ENCODE data around the gene KIF1C. TPM values are rescaled to one million over a fixed set of nuclear protein-coding genes. Genes with fewer than 3 reads are reported as not detected.
A peak's percentile ranks its signal among the peaks of the same experiment; 100 is the strongest.
"Not testable (repeated sequence)": the region's sequence is repeated elsewhere in the genome, so short reads cannot be mapped to it uniquely, and the experiment has no call there.

Gene KIF1C
- polyA plus RNA-seq, 1 donor, result 83.5 TPM

- no peak for DNase-seq
Measured at GRCh38 chr17:4998732-4999429, 1.1 kb downstream of the KIF1C start.

GRCh38 chr17:4999430-5000093 is 1.8 kb downstream of the KIF1C start:
- DNase-seq, result no peak

- DNase-seq, result no peak
Measured at GRCh38 chr17:5000237-5000639, 2.5 kb downstream of the KIF1C start.

GRCh38 chr17:5002121-5002788 is 4.5 kb downstream of the KIF1C start:
- DNase-seq, result no peak

GRCh38 chr17:5003214-5003867 is 5.6 kb downstream of the KIF1C start:
- no peak for DNase-seq

- no peak for DNase-seq
Measured at GRCh38 chr17:5011928-5012327, 14.2 kb downstream of the KIF1C start.

GRCh38 chr17:5014357-5014756 is 16.6 kb downstream of the KIF1C start:
- DNase-seq, result no peak

GRCh38 chr17:5019475-5019956 is 21.8 kb downstream of the KIF1C start:
- no peak for DNase-seq

GRCh38 chr17:5020502-5021023 is 22.8 kb downstream of the KIF1C start:
- no peak for DNase-seq

GRCh38 chr17:5022171-5022711 is 24.5 kb downstream of the KIF1C start:
- DNase-seq, result no peak

- no peak for DNase-seq
Measured at GRCh38 chr17:5023588-5024147, 25.9 kb downstream of the KIF1C start.

- DNase-seq, result no peak
Measured at GRCh38 chr17:5024604-5025003, 26.9 kb downstream of the KIF1C start.

GRCh38 chr17:5027299-5027698 is 29.5 kb downstream of the KIF1C start:
- no peak for DNase-seq

- no peak for DNase-seq
Measured at GRCh38 chr17:5027916-5028315, 30.2 kb downstream of the KIF1C start.

- DNase-seq, result not testable (repeated sequence)
Measured at GRCh38 chr17:5030168-5030567, 32.4 kb downstream of the KIF1C start.

GRCh38 chr17:5031365-5032082 is 33.8 kb downstream of the KIF1C start:
- peak; percentile 90 for DNase-seq

GRCh38 chr17:5032865-5033264 is 35.1 kb downstream of the KIF1C start:
- DNase-seq, result no peak

- no peak for DNase-seq
Measured at GRCh38 chr17:5033352-5034015, 35.7 kb downstream of the KIF1C start.

GRCh38 chr17:5034063-5034462 is 36.3 kb downstream of the KIF1C start:
- DNase-seq, result no peak

- no peak for DNase-seq
Measured at GRCh38 chr17:5034651-5035050, 36.9 kb downstream of the KIF1C start.

Data from left kidney (tissue), 2 donors.